CD4-positive, alpha-beta T cell treated with Interleukin-15 for 1 hour (primary cell): Measurements from ENCODE around the gene TMEM117.

Source experiments
- DNase-seq: peaks from one replicate; pipeline ENCODE4 v3.0.0-alpha.2; 2020

TMEM117 gene

DNA sequence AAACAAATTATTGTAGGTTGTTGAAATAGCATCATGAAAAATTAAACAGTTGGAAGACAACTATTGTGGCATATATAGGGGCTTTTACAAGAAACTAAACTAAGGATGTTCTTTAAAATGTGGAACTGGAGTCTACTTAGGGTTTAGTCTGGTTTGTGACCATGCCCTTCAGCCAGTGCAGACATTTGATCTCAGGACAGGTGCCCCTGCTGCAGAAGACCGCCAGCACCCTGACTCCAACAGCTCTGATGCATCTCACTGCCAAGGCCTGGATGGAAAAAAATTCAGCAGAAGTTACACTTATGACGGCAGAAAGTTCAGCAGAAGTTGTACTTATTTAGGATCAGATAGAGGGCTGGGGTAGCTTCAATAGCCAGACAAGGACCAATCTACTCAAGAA, 51.5 kb downstream of the TMEM117 start:
- no peak for DNase-seq

DNA sequence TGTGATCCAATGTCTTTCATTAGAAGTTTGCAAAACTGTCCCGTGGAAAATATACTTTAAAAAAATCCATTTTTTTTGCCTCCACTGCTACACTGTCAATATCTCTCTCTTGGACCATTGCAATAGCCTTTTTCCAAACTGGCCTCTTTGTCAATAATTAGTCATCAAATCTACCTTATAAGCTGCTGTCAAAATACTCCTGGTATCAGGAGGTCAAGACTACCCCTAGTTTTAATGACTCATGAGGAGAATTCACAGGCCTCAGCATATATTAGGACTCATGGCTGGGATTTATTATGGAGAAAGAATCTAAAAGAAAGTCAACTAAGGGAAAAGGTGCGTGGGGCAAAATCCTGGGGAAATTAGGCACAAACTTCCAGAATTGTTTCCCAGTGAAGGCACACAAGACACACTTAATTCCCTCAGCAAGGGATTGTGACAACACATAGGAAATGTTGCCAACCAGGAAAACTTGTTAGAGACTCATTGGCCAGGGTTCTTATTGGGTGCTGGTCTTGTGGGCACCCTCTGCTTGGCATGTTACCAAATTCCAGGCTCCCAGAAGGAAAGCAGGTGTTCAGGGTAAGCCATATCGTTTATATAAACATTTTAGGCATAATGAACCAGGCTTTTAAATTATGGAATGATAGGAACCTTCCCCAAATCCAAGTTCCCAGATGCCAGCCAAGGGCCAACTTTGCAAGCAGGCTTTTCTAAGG, 56.1 kb downstream of the TMEM117 start:
- DNase-seq = no peak

DNA sequence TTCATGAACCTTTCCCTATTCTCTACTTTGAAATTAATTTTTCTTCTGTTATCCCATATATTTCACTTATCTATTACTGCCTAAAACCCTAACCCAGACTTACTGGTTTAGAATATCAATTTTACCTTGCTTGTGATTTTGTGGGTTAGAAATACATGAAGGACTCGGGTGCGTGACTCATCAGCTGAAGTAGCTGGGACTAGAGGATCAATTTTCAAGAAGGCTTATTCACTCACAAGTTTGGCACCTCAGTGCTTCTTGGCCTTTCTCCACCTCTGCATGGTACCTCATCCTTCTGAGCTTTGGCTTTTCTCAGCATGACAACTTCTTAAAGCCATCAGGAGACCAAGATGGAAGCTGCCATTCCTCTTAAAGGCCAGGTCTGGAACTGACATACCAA, 57.8 kb downstream of the TMEM117 start:
- DNase-seq = no peak

DNA sequence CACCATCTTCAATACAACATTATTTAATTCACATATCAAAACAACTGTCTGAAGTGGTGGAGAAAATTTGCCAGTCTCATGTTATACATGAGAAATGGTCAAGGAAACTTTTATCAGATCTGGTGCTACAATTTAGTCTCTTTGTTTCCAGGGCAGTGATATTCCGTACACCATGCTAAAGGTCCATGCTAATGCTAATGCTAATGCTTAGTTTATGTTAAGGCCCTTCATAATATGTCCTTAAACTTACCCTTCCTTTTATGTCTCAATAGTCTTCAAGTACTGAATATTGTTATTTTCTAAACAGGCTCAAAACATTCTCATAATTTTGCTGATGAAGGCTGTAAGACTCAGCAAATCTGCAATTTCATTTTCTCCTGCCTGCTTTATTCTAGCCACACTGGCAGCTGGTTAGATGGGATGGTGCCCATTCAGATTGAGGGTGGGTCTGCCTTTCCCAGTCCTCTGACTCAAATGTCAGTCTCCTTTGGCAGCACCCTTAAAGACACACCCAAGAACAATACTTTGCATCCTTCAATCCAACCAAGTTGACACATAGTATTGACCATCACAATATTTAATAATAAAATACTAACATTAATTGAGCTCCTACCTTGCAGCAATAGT, 59.8 kb downstream of the TMEM117 start:
- DNase-seq = no peak

DNA sequence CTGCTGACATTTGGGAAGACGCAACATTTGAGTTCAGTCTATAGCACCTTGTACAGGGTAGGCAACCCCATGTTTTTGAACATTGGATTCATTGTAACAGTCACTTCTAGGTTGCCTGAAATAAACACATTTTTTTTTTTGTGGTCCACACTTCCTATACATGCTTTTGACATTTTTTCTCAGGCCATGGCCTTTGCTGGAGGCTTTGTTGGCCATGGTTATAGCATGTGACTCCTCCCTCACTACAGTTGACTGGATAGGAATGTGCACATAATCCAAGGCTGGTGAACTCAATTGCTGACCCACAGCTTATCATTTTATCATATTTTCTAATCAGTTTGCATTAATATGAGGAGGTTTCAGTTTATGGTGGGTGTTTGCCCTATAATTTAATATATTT, 60.6 kb downstream of the TMEM117 start:
- DNase-seq = no peak

DNA sequence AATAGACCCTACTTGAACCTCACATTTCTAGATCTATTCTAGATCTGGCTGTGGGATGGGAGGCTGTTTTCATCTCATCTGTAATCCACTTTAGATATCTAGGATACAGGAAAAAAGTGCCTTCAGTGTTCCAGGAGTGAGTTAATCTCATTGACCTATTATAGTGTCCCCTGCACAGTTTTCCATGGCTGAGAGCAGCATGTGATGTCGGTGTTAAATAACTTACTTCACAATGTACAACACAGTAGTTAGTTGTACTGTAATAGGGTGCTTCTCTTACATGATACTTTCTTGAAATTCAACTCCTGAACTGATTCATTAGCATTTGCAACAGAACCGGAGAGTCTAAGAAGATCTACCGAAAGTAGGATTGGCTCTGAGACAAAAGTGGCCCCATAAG, 62.6 kb downstream of the TMEM117 start:
- DNase-seq = no peak

DNA sequence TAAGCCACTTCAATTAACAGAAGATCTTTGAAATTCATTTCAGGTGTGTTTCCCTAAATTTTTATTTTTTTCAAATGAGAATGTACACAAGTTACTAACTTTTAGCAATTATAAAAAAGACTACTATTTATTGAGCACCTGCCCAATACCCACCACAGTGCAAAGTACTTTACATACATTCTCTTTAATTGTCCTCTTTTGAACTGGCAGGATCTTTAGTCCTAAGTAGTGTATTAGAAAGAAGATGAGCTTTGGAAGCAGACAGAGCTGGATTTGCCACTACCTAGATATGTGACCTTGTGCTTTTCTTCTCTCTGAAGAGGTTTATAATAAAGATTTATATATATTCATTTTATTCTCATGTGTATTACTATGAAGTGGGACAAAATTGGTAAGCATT, 63.7 kb downstream of the TMEM117 start:
- DNase-seq = no peak

DNA sequence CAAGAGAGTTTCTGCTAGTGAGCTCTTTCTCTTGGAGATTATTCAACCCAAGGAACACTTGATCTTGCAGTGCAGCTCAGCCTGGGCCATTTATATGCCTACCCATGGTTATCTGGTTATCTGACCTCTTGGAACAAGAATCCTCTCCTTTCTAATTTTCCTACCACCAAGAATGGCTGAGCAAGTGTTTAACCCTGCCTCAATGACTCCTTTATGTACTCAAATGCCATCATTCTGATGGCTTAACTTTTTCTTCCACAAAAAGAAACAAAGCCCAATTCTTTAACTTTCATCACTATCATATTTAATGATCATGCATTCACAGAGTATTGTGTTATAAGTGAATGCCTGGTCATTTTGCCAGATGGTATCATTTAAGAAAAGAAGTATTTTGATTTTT, 67.8 kb downstream of the TMEM117 start:
- DNase-seq = no peak

DNA sequence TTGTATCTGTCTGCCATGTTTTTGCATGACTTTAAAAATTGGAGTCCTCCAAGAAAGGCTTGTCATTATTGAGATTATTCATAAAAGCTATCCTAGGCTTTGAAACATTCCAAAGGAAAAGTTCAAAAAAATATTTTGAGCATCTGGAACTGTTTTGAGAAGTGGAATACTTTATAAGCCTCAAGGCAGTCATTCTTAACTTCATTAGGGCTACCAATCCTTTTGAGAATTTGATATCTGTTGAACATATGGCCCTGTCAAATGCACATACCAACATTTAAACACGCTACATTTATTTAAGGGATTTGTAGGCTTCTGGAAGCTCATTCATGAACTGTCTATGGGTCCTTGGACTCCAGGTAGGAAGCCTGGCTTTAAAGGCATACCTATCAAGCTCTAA, 77.0 kb downstream of the TMEM117 start:
- DNase-seq = no peak

DNA sequence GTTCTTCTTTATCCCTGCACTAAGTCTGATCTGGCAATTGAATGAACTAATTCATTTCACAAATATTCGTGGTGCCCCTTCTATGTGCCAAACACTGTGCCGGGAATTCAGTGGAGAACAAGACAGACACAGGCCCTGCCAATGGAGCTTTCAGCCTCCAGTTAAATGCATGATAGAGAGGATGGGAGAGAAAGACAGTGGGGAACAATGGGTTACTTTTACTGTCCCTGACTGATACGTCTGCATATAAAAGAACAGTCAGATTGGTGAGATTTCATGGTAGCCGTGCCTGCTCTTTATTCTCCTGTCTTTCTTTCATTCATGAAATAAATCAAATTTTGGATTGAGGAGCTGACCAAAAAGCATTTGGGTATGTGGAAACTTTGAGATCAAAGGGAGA, 78.5 kb downstream of the TMEM117 start:
- DNase-seq = no peak

DNA sequence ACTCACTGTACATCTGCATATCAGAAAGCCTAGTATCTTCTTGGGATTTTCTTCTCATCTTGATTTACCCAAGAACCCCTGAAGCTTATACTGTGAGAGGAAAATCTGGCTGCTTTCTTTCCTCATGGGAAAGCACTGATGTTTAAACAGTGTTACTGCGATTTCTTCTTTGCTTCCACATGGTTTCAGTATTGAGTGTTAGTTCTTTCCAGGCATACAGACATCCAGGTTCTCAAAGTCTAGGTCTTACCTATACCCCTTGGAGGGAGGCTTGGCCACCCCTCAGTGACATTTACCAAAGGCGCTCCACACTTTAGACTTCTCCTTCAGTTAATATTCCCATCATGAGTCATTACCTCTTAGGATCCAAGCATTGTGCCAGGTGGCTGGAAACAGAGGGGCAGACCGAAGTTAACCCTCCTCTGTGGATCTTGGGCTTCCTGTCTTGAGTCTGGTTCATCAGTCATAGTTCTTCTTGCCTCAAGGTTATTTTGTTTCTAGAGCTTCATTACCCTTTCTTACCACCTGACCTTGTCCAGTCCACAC, 79.1 kb downstream of the TMEM117 start:
- no peak for DNase-seq

DNA sequence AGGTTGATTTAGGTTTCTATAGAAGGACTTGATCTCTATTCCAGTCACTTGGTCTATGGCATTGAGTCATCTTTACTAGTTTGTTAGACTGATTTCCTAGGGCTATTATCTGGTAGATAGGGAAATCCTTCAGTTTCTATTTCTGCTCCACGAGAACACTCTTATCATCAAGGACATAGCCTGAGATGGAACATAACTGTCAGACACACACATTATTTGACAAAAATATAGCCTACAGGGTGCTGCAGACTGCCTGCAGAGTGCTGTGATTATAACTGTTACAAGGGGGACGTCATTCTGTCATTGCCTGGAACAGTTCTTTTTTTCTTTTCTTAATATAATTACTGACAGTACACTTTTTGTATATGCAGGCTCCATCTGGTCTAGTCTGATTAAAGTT, 82.0 kb downstream of the TMEM117 start:
- no peak for DNase-seq

DNA sequence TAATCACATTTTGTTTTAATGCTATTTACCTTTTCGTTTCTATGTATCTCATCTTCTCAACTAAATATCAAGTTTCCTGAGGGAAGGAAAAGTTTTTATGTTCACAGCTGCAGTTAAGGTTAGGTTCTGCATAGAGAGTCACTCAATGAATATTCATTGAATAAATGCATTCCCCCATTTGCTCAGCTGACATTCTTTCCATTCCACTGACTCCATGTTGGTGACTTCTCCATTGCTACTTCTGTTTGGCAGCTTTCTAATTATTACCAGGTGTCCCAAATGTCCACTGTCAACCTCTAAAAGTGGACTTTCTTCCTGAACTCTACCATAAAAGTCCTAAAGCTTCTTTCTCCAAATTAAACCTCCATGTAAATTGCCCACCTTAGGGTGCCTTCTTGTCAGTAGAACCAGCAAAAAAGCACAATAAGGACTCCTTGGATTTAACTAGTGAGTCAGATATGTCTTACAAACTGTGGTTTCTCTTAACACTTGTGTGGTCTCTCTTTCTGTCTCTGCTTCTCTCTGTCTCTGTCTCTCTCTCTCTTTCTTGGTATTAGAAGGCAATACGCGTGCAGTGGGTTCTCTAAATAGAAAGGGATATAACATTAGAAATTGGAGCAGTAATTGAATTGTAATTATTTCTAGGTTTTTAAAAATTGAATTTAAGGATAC, 85.9 kb downstream of the TMEM117 start:
- no peak for DNase-seq

DNA sequence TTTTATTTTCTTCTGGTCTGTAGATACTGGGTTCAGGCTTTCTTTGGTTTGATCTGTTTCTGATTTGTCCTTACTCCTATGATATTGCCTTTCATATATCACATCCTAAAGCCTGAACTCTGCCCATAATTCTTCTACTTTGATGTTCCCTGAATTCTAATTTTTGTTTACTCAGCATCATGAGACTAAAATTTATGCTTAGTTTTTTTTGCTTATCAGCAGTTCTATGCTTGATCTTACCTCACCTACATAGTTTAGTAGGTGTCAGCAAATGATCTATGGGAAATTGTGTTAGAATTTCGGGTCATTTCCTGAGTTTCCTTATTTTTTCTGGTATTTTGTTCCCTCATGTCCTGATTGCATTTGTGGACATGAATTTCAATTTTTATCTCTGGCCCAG, 94.2 kb downstream of the TMEM117 start:
- DNase-seq = no peak

DNA sequence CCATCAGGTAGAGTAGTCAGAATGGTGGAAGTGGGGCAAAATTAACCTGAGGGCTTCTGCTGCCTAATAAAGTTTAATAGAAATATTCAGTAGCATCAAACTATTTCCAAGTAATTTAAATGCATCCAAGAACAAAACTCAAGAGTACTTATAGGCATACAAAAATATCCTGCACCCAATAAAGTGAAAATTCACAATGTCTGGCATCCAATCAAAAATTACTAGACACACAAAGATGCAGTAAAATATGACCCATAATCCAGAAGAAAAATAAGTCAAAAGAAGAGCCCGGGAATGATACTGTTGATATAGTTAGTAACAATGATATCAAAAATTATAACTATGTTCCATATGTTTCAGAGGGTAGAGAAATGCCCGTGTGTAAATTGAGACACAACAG, 95.3 kb downstream of the TMEM117 start:
- no peak for DNase-seq

DNA sequence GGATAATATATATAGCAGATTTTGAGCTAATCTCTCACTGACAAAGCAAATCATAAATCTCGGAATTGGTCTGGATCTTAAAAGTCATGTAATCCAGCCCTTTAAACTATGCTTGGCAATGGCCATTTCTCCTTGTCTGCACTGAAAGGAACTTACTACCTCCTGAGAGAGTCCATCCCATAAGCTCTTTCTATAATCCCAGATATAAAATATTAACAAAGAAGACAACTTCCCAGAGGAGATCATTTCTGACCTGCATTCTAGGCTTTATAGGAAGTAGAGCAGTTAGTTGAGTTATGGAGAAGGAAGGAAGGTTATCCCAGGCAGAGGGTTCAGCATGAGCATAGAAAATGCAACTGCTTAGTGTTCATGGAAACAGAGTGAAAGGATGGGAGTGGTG, 99.7 kb downstream of the TMEM117 start:
- DNase-seq = no peak

DNA sequence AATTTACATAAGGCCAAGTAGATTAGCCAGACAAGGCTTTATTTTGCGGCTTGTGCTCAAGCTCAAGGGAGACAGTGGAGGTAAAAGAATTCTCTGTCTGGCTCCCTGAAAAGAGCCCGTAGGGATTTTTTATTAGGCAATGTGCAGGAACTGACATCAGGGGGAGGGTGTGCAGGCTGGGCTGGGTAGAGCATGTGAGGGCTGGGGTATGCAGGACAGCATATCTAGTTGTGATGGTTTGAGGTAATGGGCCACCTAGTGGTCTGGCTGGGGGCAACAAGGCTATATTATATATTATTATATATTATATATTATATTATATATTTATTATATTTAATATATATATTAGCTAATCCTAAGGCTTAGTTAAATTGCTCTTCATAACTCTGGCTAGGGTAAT, 102.1 kb downstream of the TMEM117 start:
- DNase-seq = no peak

DNA sequence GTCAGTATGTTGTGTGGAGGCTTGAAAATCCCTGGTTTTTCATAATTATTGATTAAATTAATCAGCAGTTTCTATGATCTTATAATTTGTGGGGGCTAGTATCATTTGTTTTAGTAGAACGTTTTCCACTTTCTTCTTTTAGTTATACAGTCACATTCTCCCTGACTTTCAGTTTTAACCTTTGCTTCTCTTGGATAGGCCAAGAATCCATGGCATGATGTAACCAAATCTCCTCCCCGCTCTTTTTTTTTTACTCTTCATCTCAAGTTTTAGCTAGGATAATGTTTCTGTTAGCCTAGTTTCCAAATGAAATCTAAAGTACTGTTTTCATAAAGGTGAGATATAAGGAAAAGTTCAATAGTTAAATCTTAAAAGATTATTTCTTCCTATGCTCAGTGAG, 106.5 kb downstream of the TMEM117 start:
- DNase-seq = no peak

DNA sequence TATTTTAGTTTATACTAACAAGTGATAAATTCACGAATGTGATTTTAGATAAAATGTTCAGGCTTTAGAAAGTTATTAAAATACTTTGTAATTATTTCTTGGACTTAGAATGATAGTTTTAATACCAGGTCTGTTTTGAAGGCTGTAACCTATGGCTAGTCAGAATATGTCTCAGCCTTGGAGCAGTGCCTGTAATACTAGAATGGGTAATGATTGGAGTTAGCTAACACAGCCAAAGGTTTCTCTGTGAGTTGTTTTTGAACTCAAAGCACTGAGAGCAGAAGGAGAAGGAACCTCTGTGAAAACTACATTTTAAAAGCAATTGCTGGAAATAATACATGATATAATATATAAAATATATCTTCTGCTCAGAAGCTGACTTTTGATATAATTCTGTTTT, 110.1 kb downstream of the TMEM117 start:
- no peak for DNase-seq

DNA sequence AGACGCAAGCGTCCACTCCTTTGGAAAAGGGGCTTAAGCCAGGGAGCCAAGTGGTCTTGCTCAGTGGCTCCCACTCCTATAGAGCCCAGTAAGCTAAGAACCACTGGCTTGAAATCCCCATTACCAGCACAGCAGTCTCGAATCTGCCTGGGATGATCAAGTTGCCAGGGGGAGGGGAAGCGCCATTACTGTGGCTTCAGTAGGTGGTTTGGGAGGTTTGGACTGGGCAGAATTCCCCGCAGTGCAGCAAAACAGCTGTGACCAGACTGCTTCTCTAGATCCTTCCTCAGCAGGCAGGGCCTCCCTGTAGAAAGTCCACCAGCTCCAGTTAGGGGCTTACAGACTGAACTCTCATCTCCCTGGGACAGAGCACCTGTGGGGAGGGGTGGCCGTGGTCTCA, 115.4 kb downstream of the TMEM117 start:
- no peak for DNase-seq

DNA sequence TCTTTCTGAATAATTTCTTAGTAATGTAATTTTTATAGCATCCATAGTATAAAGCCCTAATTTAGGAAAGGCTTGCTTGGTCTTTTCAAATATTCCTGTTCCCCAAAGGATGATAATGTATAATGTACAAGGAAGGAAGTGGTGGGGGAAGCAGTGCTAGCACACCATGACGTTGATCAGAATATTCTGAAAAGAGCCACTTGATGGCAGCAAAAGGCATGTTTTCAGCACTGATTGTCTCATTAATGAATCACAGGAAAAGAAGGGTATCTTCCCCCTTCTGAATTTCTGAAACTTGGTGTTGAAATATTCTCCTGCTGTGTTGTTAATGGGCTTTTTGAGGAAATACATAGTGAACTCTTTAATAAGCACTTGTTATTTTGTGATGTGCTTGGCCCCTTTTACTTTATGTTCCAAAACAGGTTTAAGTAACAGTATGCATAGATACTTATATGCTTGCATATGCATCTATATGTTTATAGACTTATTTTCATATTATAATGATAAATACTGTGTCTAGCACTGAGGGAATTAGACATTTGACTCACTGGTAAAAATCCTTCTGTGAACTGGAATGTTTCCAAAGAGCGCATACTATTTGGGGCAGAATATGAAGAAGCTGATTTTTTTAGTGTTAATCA, 122.0 kb downstream of the TMEM117 start:
- no peak for DNase-seq

DNA sequence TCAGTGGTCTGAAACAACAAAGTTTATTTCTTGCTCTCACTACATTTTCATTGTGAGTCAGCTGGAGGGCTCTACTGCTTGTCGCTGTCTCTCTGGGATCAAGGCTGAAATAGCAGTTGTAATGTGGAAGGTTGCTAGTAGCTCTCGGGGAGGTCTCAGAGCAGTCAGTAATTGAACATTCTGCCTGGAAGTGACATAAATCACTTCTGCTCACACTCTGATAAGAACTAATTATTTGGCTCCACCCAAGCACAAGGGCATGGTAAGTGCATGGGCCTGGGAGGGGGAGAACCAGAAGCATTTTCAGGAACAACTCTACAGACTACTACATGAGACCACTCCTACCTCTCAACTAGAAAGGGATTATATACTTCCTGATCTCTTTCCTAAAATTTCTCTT, 128.2 kb downstream of the TMEM117 start:
- no peak for DNase-seq

DNA sequence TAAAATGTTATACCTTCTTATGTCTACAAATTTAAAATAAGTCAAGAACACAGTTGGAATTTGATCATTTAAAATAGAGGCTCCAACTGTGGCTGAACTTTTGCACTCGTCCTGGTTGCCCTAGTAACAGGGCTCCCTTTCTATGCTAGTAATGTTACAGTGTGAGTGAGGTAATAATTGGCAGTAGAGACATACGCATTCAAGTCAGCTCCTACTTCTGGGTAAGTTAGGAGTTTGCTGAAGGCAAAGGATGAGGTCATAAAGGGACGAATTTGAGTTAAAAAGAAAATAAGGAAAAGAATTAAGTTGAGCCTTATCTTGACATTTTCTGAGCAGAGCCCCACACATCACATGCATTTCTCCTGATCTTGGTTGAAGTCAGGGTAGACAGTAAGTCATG, 129.1 kb downstream of the TMEM117 start:
- no peak for DNase-seq

DNA sequence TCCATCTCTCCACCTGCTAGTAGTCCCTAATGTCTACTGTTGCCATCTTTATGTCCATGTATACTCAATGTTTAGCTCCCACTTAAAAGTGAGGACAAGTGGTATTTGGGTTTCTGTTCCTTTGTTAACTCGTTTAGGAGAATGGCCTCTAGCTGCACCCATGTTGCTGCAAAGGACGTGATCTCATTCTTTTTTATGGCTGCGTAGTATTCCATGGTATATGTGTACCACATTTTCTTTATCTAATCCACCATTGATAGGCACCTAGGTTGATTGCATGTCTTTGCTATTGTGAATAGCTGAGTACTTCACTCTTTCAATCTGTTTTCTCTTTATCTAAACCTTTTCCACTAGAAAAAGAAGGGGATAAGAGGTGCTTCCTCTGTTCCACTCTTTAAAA, 130.0 kb downstream of the TMEM117 start:
- no peak for DNase-seq
